HG03045 (cell line): ENCODE data around the gene CALHM1.
A peak's percentile ranks its signal among the peaks of the same experiment; 100 is the strongest.

ENCODE experiments used
- ATAC-seq: cut with Tn5 transposase; IDR thresholded peaks from one replicate; pipeline ENCODE4 v1.9.1; 2021; ENCODE audit warnings: mild to moderate bottlenecking, moderate library complexity; ENCODE audit not compliant: unreplicated experiment

Gene CALHM1

DNA sequence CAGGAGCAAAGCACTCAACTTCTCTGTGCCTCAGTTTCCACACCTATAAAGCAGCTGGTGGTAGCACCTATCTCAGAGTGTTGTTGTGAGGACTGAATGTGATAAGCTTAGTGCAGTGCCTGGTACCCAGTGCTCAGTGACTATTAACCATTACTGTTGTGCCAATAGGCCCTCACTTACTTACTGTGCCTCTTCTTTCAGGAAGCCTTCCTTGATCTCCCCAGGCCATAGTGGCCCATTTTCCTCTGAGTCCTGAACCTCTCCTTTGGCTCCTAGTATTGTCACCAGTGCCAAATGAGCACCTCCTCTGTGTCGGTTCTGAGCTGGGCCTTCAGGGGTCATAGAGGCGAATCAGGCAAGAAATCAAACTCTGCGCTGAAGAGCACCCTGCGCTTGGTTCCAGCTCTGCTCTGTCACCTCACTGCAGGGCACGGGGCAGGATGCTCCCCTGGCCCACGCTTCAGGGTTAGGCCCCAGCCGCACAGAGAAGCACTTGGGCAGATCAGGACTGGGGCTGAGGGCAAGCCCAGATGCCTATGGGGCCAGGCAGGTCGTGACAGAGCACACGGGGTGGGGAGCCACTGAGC, 2.5 kb downstream of the CALHM1 start:
- ATAC-seq = no peak

DNA sequence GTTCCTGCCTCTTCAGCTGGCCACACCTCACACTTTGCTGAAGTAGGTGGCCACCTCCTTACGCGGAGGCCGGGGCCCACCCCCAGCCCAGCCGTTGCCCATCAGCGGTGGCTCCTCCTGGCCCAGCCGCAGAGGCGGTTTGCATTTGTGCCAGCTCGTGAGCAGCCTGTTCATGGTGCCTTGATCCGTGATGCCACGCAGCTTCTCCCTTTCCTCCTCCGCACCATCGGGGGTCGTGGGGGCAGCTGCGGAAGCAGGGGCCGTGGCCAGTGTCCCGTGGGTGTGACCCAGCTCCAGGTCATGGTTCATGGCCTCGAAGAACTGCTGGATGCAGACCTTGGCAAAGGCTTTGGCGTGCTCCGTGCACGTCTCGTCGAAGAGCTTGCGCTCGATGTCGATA, 3.5 kb downstream of the CALHM1 start:
- ATAC-seq = no peak

DNA sequence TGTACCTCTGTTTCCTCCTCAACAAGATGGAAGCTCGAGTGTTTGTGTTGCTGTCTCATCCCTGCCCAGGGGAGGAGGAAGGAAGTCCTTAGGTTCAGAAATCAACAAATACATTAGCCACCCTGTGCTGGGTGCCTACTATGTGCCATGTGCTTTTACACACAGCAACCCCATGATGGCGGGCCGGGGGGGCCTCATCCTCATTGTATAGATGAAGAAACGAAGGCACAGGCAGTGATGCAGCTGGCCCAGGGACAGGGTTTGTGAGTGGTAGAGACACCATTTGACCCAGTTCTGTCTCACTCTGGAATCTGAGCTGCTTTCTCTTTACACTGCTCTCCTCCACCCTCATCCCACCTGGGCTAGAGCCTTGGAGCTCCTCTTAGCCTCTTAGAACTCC, 4.7 kb downstream of the CALHM1 start:
- no peak for ATAC-seq

DNA sequence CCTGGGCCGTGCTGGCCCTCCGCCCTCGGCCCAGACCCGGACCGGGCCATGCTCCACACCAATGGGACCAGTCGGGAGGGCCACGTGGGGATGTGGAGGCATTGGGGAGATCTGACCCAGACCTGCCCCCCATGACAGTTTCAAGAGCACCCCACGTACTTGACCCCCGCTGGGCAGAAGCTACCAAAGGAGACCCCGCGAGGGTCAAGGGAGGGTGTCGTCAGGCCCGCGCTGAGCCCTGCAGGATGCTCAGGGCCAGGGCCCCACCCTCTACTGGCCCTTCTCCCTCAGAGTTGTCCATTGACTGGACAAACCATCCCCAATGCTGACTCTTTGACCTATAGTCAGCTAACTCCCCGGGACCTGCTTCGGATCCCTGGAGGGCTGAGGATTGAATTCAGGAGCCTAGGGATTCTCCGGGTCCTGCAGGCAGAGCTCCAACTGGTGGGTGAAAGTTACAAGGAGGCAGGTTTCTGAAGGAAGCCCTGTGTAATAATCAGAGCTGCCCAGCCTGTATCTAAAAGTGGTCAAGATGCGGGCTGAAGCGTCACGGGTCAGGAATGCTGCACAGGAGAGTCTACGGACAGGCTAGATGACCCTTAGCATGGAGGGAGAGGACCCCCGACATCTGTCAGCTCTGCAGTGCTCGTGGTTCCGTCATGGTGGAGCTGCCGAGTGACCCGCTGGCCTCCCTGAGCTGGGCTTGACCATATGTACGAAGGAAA, 6.0 kb downstream of the CALHM1 start:
- ATAC-seq = no peak

DNA sequence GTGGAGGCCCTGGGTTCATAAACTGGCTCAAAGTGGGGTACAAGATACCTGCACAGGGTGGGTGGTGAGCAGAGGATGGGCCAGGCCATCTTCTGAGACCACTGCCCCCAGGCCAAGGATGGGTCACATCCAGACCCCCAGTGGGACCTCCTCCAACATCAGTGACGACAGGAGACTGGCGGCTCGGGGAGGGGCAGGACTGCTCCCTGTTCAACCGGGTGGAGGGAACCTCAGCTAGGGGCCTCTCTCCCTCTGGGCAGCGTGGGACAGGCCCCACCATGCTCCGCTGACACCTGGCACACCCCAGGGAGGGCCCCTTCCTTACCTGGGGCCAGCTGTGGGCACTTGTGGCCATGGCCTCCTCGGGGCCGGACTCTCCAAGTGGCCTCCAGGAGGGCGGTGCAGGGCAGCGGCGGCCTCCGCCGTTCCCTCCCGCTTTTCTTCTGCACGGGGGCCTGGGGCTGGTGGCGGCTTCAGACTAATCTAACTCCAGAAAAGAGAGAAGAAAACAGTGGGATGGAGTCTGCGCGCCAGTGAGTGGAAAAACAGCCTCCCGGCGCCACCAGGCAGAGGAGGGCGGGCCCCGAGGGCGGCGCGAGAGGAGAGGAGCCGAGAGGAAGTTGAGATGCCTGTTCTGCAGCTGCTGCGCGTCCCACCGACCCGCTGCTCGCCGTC, 6.7 kb downstream of the CALHM1 start, which contains the start of gene CALHM2:
TSS of gene CALHM2 (minus strand) at position 540 of the 675 bp plus-strand sequence. CDS start 2,429 bp downstream, outside the sequence.
- peak; percentile 69 for ATAC-seq

DNA sequence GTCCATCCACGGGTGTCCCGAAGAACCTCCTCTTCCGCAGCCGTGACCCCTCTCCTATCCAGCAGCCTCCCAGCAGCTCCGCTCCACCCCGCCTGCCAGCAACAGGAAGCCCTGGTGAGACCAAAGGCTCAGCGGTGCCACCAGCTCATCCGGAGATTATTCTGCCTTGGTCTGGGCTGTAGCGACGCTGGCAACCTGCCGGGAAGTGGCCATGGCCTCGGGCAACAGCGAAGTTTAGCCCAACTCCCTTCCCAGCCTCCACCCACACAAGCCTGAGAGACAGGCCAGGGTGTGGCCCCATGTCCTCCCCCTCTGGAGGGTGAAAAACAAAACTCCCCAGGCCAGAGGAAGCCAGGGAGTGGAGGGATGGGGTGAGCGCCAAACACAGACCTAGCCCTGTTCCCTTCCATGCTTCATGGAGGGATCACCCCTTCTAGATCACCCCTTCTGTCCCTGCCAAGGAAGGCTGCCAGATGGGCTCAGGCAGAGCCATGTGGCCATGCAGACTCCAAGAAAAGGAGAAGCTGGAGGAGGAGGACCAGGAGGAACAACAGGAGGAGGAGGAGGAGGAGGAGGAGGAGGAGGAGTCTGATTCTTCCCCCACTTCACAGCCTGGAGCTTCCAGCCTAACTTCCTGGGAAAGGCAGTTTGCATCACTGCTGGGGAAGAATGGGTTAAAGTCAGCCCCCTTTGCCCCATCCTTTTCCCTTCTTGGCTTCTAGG, 7.4 kb downstream of the CALHM1 start:
- ATAC-seq = no peak

DNA sequence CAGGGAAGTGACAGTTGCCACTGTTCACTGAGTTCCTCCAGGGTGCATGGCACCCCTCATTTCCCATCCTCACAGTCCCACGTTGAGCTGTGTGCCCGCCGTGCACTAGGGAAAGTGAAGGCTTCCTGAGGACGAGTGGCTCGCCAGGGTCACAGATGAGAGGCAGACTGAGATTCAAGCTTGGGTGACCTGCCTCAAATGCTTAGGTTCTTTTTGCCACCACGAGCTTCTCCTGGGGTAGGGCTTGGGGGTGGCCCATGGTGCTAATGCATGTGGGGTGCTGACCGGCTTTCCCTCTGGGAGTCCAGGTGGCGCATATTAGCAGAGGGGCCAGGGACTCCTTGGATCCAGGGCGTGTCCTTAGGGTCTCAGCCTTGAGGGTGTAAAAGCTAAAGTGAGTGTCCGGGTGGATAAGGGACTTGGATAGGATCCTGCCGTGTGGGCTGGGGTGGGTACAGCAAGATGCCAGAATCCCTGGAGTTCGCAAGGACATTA, 8.5 kb downstream of the CALHM1 start:
- ATAC-seq = no peak

DNA sequence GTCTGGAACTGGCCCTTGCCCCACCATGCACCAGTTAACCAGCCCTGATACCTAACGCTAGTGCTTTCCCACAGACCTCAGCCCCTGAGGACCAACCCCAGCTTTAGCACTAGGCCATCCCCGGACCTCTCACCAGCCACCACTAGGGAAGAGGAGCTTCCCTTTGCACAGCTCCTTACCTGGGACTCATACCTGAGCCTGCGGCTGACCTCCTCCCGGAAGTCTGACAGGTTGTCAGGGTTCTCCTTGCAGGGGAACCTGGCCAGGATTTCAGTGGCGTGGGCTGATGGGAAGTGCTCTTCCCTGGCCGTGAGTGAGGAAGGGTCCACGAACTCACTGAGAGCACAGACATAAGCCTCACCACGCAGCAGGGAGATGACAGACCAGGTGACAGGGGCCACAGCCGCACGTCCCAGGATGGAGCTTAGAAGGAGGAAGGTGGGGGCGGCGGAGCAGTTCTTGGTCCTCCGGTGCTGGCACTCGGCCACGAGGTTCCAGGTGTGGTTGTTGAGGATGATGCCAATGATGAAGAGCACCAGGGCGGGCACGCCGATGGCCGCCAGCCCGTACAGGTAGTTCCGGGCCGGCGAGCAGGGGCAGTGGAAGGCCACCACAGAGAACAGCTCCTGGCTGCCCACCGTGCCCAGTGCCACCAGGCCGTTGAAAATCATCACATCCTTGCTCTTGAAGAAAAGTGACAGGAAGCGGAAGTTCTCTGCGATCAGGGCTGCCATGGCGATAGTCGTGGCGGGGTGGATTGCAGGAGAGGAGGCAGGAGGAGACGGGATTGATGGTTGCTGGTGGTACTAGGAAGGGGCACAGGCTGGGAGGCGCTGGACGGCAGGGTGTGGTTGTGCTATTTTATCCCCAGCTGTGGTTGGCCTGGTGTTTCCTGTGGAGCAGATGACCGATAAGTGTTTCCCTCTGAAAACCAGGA, 9.2 kb downstream of the CALHM1 start:
- no peak for ATAC-seq

DNA sequence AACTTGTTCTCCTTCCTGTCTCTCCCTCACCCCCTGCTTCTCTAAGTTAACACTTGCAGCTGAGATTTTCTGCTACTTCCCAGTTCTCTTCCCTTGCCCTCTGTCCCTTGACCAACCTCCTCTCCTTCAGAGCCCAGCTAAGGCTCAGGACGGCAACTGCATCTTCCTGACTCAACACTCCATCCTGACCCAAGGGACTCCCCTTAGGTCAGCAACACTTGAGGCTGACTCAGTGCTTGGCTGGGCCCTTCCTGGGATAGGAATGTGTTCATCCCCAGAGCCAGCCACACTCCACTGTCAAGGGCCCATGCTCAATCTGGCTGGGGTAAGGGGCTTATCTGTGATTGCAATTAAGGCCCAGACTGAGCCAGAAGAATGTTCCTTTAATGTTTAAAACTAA, 10.0 kb downstream of the CALHM1 start:
- ATAC-seq = no peak

DNA sequence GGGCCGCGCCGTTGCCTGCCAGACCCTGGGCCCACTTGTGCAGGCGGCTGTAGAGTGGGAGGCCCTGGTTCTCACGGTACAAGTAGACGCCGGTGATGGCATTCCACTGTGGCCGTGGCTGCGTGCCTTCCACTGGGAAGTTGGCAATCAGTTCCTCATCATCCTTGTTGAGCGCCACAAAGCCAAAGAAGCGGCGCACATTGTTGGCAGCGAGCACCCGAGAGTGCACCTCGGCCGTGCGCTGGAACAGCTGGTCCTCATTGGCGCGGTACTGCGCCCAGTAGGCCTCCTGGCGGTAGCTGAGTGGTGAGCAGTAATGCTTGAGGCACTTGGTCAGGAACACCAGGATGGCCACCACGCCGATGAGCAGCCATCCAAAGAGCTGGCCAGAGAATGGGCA, 11.5 kb downstream of the CALHM1 start:
- no peak for ATAC-seq

DNA sequence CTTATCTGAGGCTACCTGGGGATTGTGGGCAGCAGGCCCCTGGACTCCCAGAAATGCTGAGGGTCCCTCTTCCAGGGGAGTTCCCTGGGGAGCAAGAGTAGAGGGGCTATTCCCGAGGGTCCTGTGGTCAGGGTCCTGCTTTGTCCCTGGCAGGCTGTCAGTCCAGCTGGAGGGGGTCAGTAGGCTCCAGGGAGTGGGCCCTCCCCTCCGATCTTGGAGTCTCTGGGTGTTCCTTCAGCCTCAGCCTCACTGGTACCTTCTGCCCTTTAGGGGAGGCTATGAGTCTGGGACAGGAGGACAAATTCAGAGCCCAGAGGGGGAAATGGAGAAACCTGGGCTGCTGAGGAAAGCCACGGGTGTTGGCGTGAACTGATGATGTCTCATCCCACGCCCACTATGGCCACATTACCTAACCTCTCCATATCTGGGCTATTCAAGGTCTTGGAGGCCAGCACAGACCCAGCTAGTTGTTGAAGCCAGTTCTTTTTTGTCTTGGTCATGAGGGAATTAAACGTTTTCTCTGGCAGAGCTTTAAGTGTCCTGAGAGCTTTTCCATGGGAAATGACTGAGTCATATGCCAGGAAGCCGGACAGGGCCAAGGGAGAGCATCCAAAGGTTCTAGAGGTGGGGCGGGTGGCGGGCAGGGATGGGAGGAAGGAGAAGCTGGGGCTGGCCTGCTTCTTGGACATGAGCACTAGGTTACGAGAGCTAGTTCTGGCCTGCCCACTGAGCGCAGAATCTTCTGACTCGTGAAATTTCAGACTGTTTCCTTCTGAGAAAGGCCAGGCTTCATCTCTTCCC, 12.7 kb downstream of the CALHM1 start:
- no peak for ATAC-seq

DNA sequence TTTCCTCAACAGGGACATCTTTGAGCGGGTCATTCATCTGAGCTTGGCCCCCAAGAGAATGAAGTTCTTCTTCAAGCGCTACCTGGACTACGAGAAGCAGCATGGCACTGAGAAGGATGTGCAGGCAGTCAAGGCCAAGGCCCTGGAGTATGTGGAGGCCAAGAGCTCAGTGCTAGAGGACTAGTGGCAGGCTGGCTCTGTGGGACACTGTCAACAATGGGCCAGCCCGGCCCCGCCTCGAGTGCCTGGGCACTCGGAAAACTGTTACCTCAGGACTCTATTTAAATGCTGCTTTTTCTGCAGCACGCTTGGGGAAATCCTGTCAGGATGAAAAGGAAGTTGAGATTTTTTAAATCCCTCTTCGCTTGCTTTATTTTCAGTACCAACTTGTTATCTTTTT, 13.3 kb downstream of the CALHM1 start:
- no peak for ATAC-seq

DNA sequence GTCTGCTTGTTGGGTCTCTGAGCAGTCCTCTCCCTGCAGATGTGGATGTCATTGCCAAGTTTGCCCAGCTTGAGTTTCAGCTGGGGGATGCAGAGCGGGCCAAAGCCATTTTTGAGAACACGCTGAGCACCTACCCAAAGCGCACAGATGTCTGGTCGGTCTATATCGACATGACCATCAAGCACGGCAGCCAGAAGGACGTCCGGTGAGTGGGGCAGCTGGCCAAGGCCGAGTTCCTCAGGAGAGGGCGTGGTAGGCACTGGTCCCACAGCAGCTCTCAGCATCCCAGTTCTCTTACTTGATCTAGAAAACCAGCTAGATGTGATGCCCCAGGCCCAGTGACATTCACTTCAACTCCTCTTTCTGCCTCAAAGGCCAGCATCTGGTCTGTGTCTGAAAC, 14.2 kb downstream of the CALHM1 start:
- no peak for ATAC-seq

DNA sequence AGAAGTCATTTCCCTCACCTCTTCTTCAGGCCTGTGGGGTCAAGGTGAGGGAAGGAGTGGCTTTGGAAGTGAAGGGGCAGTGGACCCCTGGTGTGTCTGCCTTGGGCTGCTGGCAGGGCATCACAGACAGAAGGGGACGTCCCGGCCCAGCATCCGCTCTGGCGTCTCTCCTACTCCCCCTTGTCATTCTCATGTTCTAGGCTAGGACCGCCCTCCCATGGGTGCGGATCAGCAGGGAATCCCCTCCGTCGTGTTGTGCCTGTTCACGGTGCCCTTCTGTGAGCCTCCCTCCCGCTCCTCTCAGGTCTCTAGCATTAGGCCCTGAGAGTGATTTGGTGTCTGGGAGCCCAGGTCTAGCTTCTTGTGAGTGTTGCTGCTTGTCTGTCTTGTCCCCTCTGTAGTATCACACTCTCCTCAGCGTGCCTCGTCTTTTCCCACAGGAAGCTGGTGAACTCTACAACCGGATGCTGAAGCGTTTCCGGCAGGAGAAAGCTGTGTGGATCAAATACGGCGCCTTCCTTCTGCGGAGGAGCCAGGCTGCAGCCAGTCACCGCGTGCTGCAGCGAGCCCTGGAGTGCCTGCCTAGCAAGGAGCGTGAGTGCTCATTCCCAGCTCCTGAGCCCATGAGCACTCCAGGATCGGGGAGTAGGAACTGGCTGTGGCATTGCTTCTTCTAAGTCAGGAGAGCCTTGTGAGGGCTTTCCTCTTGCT, 15.1 kb downstream of the CALHM1 start:
- ATAC-seq = no peak

DNA sequence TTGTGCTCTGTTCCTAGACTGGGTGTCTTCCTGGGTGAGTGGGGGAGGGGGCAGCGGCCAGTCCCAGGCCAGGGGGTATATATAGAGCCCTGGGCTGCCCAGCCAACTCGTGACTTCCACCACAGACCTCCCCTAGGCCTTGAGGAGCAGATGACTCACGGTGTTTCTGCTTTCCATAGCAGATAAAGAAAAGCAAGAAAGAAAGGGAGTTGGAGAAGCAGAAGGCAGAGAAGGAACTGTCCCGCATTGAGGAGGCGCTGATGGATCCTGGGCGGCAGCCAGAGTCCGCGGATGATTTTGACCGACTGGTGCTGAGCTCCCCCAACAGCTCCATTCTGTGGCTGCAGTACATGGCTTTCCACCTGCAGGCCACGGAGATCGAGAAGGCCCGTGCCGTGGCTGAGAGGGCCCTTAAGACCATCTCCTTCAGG, 16.7 kb downstream of the CALHM1 start:
- ATAC-seq = no peak

DNA sequence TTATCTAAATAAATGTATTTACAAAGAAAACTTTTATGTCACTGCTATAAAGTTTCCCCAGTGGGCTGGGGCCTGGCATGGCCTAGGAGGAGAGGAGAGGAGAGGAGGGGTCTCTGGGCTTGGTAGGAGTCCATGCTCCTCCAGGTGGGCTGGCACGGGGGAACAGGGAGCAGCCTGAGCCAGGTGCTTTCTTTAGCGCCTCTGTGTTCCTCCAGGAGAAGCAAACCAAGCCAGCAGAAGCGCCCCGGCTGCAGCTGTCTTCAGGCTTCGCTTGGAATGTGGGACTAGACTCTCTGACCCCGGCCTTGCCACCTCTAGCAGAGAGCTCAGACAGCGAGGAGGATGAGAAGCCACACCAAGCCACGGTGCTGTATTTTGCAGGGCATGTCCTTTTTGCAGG, 17.1 kb downstream of the CALHM1 start:
- ATAC-seq = no peak

DNA sequence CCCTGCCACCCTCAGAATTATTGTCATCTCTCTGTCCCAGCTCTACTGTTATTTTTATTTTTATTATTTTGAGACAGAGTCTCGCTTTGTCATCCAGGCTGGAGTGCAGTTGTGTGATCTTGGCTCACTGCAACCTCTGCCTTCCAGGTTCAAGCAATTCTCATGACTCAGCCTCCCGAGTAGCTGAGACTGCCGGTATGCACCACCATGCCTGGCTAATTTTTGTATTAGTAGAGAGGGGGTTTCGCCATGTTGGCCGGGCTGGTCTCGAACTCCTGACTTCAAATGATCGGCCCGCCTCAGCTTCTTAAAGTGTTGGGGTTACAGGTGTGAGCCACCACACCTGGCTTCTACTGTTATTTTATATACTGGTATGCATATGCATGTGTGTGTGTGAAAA, 17.5 kb downstream of the CALHM1 start:
- no peak for ATAC-seq

DNA sequence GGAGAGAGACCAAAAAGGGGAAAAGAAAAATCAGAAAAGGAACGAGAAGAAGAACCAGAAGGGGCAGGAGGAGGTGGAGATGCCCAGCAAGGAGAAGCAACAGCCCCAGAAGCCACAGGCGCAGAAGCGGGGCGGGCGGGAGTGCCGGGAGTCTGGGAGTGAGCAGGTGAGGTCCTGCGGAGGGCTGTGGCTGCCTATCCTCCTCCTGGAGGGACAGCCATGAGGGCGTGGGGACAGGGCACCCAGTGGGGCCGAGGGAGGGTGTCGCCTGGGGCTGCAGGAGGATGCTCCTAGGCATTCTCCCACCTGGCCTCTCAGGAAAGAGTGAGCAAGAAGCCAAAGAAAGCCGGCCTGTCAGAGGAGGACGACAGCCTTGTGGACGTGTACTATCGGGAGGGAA, 18.3 kb downstream of the CALHM1 start:
- no peak for ATAC-seq

DNA sequence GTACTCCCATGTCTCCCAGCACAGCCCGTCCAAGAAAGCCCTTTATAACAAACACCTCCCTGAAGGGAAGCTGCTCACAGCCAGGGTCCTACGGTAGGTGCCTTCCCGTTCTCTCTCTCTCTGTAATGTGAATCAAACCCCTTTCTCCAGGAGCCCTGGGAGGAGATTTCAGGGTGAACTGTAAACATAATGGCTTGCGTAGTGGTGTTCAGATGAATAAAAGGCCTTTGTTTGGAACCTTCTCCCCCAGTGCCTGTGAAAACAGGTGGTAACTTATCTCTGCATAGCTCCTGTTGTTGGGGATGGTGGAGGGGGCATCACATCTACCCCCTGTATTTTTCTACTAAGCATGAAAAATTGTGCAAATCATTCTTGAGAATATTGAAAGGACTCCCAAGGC, 18.9 kb downstream of the CALHM1 start:
- no peak for ATAC-seq
